ENCODE results near the gene LRRC8B.
"Not testable (repeated sequence)": the region's sequence is repeated elsewhere in the genome, so short reads cannot be mapped to it uniquely, and the experiment has no call there.

Gene LRRC8B

GRCh38 chr1:89609781-89610456 lies 85.3 kb downstream of the LRRC8B start:
- DNase-seq = no peak

- DNase-seq = no peak
Measured at GRCh38 chr1:89610457-89611011, 85.9 kb downstream of the LRRC8B start.

- no peak for DNase-seq
Measured at GRCh38 chr1:89611721-89612120, 87.1 kb downstream of the LRRC8B start.

- no peak for DNase-seq
Measured at GRCh38 chr1:89613928-89614327, 89.3 kb downstream of the LRRC8B start.

- peak; percentile 8 for DNase-seq
Measured at GRCh38 chr1:89615676-89616598, 91.3 kb downstream of the LRRC8B start.

- DNase-seq = no peak
Measured at GRCh38 chr1:89616844-89617627, 92.4 kb downstream of the LRRC8B start.

GRCh38 chr1:89620664-89621063 lies 96.0 kb downstream of the LRRC8B start:
- no peak for DNase-seq

- no peak for DNase-seq
Measured at GRCh38 chr1:89622895-89623294, 98.3 kb downstream of the LRRC8B start.

- no peak for DNase-seq
Measured at GRCh38 chr1:89624314-89624713, 99.7 kb downstream of the LRRC8B start.

- no peak for DNase-seq
Measured at GRCh38 chr1:89624715-89625323, 100.2 kb downstream of the LRRC8B start.

- no peak for DNase-seq
Measured at GRCh38 chr1:89627596-89627962, 103.0 kb downstream of the LRRC8B start.

GRCh38 chr1:89629146-89629545 lies 104.5 kb downstream of the LRRC8B start:
- no peak for DNase-seq

GRCh38 chr1:89629600-89629999 lies 105.0 kb downstream of the LRRC8B start:
- not testable (repeated sequence) for DNase-seq

GRCh38 chr1:89630048-89630447 lies 105.4 kb downstream of the LRRC8B start:
- DNase-seq = no peak

GRCh38 chr1:89631816-89632656 lies 107.4 kb downstream of the LRRC8B start:
- DNase-seq = no peak

GRCh38 chr1:89632657-89633247 lies 108.1 kb downstream of the LRRC8B start, which contains the start of gene LRRC8C:
TSS of gene LRRC8C (plus strand) at chr1:89633120. CDS start at chr1:89686474, 53,354 bp downstream.
- DNase-seq = peak; percentile 54

- peak; percentile 28 for DNase-seq
Measured at GRCh38 chr1:89633248-89633799, 108.7 kb downstream of the LRRC8B start.

- no peak for DNase-seq
Measured at GRCh38 chr1:89633800-89634625, 109.4 kb downstream of the LRRC8B start.

All from NCI-H1694 (cell line).